Gastrocnemius medialis (tissue), 4 donors: ENCODE measurements around the gene GATM.

Source experiments
- CTCF ChIP-seq, 5 experiments: fragments of 450-650 bp in 3 of 5; fragments of 200-600 bp in 2 of 5; sonication (generic) in 2 of 5; IDR thresholded peaks in 4 of 5; conservative IDR thresholded peaks in 1 of 5; 1 replicate in 4 of 5; 2 replicates in 1 of 5; pipeline ENCODE4 v1.5.1; 2016 to 2019; ENCODE audit warnings: antibody characterized with exemption in 5 of 5, mild to moderate bottlenecking in 3 of 5, moderate library complexity in 3 of 5
- POLR2A ChIP-seq, 2 donors: fragments of 450-650 bp; IDR thresholded peaks; one replicate each; pipeline ENCODE4 v1.6.1; 2017; ENCODE audit warnings: antibody characterized with exemption in 2 of 2, mild to moderate bottlenecking in 2 of 2, moderate library complexity in 2 of 2

- no peak for TF ChIP-seq CTCF (IDR thresholded peaks at IDR 0.05 in 4 of 5, conservative IDR thresholded peaks at IDR 0.05 in 1 of 5)
- no peak for TF ChIP-seq POLR2A (IDR thresholded peaks at IDR 0.05)
Measured at GRCh38 chr15:45372041-45372995, 6.0 kb downstream of the GATM start.
